PFSK-1 (cell line): ENCODE results near the gene AP2B1.

Experiments used
- FOXP2 ChIP-seq: optimal IDR thresholded peaks from 2 replicates; pipeline ENCODE3; 2011; ENCODE audit warnings: borderline replicate concordance, control low read depth, inconsistent platforms; ENCODE audit not compliant: insufficient read depth; ENCODE audit errors: extremely low read length, extremely low read depth
- POLR2AphosphoS5 ChIP-seq: IDR thresholded peaks from 2 replicates; pipeline ENCODE4 v1.6.1; 2012; ENCODE audit warnings: low read depth, mild to moderate bottlenecking, control low read depth, low read length, moderate library complexity
- SIN3A ChIP-seq: IDR thresholded peaks from 2 replicates; pipeline ENCODE4 v1.6.1; 2012; ENCODE audit warnings: mild to moderate bottlenecking, low read length, moderate library complexity, borderline replicate concordance; ENCODE audit not compliant: insufficient read depth
- TAF1 ChIP-seq: IDR thresholded peaks from 2 replicates; pipeline ENCODE4 v1.6.1; 2012; ENCODE audit warnings: low read length, control low read depth, borderline replicate concordance; ENCODE audit not compliant: insufficient read depth
- TF ChIP-seq, protein P1 (sequence below), 2 experiments: IDR thresholded peaks; 2 replicates each; pipeline versions ENCODE4 v1.6.1 to v1.8.0; 2011 to 2012; ENCODE audit warnings: low read depth in 2 of 2, low read length in 2 of 2, control low read depth in 1 of 2, inconsistent platforms in 1 of 2, mild to moderate bottlenecking in 1 of 2, moderate library complexity in 1 of 2; ENCODE audit not compliant: insufficient read depth in 1 of 2

The AP2B1 gene

DNA sequence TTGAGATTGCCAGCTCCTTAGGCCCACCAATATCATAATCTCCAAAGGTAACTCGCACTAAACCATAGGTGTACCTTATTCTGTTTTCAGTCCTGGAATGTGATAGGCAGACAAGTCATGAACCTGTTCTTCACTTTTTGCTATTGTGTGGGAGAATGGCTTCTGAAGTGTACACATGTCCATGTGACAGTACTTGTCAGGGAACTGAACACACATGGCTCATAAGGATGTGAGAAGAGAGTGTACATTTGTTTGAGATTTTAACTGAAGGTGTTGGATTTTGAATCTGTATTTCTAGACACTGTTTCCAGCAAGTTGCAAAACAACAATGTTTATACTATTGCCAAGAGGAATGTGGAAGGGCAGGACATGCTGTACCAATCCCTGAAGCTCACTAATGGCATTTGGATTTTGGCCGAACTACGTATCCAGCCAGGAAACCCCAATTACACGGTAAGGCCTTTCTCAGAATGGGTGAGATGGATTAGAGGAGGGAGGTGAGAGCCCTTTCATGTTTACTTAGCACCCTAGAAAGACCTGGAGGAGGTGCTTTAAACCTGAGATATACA lies 129.9 kb downstream of the AP2B1 start:
- no peak for TF ChIP-seq TAF1
- no peak for TF ChIP-seq SIN3A
- TF ChIP-seq, protein P1, sequence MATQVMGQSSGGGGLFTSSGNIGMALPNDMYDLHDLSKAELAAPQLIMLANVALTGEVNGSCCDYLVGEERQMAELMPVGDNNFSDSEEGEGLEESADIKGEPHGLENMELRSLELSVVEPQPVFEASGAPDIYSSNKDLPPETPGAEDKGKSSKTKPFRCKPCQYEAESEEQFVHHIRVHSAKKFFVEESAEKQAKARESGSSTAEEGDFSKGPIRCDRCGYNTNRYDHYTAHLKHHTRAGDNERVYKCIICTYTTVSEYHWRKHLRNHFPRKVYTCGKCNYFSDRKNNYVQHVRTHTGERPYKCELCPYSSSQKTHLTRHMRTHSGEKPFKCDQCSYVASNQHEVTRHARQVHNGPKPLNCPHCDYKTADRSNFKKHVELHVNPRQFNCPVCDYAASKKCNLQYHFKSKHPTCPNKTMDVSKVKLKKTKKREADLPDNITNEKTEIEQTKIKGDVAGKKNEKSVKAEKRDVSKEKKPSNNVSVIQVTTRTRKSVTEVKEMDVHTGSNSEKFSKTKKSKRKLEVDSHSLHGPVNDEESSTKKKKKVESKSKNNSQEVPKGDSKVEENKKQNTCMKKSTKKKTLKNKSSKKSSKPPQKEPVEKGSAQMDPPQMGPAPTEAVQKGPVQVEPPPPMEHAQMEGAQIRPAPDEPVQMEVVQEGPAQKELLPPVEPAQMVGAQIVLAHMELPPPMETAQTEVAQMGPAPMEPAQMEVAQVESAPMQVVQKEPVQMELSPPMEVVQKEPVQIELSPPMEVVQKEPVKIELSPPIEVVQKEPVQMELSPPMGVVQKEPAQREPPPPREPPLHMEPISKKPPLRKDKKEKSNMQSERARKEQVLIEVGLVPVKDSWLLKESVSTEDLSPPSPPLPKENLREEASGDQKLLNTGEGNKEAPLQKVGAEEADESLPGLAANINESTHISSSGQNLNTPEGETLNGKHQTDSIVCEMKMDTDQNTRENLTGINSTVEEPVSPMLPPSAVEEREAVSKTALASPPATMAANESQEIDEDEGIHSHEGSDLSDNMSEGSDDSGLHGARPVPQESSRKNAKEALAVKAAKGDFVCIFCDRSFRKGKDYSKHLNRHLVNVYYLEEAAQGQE (IDR thresholded peaks at IDR 0.05; ENCODE audit: insufficient read depth in 1 of 2, low read depth in 2 of 2, low read length in 2 of 2) = no peak
- TF ChIP-seq POLR2AphosphoS5 = no peak
- no peak for TF ChIP-seq FOXP2

DNA sequence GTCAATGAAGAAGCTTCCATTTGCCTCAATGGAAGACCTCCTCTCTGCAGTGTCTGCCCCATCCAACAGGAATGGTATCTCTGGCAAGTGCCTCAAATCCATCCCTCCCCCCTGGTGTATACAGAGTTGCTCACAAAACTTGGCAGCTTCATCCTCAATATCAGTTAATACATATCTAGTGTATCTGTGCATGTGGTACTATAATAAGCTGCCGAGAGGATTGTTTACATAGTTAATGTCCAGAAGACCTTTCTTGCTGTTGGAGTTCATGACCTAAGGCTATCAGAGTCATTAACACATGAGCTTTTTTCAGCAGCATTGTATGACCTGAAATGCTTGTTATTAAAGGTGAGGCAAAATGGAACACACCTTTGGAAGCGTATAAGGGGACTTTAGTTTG lies 130.4 kb downstream of the AP2B1 start:
- TF ChIP-seq FOXP2 (no peak), SIN3A (no peak), TAF1 (no peak), POLR2AphosphoS5 (no peak)
- TF ChIP-seq, protein P1 (IDR thresholded peaks at IDR 0.05; ENCODE audit: insufficient read depth in 1 of 2, low read depth in 2 of 2, low read length in 2 of 2) = no peak

DNA sequence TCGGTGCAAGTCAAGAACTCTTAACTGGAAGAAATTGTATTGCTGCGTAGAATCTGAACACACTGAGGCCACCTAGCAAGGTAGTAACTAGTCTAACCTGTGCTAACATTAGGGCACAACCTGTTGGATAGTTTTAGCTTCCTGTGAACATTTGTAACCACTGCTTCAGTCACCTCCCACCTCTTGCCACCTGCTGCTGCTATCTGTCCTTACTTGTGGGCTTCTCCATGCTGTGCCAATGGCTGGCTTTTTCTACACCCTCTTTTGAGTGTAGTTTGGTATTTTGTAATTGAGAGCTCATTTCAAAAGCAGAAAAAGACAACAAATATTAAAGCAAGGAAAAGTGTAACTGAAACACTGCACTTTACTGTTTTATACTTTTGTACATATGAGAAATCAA lies 136.6 kb downstream of the AP2B1 start:
- TF ChIP-seq POLR2AphosphoS5 (no peak), SIN3A (no peak), TAF1 (no peak), FOXP2 (no peak)
- TF ChIP-seq, protein P1 (IDR thresholded peaks at IDR 0.05; ENCODE audit: insufficient read depth in 1 of 2, low read depth in 2 of 2, low read length in 2 of 2) = no peak

DNA sequence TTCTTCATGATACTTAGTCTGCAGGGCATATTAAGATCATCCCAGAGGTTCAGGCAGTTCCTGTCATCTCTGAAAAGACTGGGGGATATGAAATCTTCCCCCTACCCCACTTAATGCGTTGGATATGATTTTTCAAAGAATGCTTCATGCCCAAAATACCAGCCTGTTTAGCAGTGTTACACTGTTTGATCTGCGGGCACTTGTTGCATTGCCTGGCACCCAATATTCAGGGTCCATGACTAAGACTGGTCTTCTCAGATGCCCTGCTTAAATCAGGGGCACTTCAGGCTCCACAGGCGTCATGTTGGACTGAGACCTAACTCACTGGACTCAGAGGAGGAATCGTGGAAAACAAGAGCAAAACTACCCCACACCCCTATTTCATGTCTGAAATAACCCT lies 137.9 kb downstream of the AP2B1 start:
- no peak for TF ChIP-seq SIN3A
- TF ChIP-seq TAF1 = no peak
- TF ChIP-seq FOXP2 = no peak
- TF ChIP-seq POLR2AphosphoS5 = no peak
- TF ChIP-seq, protein P1 (IDR thresholded peaks at IDR 0.05; ENCODE audit: insufficient read depth in 1 of 2, low read depth in 2 of 2, low read length in 2 of 2) = no peak

DNA sequence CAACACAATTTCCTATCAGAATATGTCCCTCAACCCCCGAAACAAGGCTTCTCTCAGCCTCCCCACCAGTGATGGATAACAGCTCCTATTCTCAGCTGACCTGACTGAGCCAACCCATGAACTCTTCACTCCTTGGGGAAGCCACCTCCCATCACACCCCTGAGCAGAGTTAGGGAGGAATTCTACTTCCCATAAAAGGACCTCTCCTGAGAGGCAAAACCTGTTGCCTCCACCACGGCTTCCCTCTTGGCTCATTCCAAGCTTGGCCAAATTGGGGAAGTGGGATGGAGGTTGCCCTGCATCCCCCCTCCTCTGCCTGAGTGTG lies 138.6 kb downstream of the AP2B1 start:
- TF ChIP-seq TAF1 (no peak), SIN3A (no peak), POLR2AphosphoS5 (no peak), FOXP2 (no peak)
- TF ChIP-seq, protein P1 (IDR thresholded peaks at IDR 0.05; ENCODE audit: insufficient read depth in 1 of 2, low read depth in 2 of 2, low read length in 2 of 2) = no peak
